Astrocyte of the spinal cord (primary cell): Measurements from ENCODE around the gene ACTL7B.
A peak's percentile ranks its signal among the peaks of the same experiment; 100 is the strongest.

ENCODE experiments used
- DNase-seq: peaks from one replicate; pipeline ENCODE4 v3.0.0; 2011; ENCODE audit warnings: low read depth, low spot score
- H3K4me3 ChIP-seq: 2 replicates; pipeline ENCODE4 v1.5.1; 2011; ENCODE audit warnings: low read depth, mild to moderate bottlenecking, low read length, moderate library complexity
- in situ Hi-C: cut with HindIII; loops from 2 replicates; pipeline ENCODE4 v1.10.0; 2017; ENCODE audit warnings: low sequenced_read_pairs
- TF ChIP-seq, protein P1 (sequence below): IDR thresholded peaks from 2 replicates; pipeline ENCODE4 v1.5.1; 2012; ENCODE audit warnings: low read depth, mild to moderate bottlenecking, low read length, inconsistent platforms

Gene ACTL7B

DNA sequence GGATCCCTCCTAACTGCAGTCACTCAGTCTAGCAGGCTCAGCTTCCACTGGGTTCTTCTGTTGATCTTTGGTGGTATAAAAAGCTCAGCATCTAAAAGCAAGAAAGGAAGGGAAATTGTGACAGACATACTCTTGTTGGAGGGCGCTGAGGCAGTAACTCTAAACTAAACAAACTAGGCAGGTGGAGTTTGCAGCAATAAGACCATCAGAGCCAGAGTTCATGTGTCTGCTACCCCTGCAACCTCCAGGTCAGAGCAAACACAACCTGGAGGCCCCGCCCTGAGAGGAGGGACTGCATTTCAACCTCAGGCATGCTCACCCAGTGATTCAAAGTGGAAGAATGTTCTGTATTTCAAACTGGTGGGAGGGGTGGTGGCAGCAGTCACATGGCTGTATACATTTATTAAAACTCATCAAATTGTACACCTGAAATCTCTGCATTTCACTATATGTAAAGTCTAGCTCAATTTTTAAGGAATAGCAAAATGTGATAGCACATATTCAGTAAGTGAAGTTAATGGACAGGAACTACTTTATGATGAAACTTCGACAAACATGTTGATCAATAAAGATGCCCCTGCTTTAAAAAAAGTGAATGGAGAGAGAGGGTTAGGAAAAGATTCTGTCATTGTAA, 13.4 kb upstream of the ACTL7B start:
- in situ Hi-C loops = no loop called here
- TF ChIP-seq, protein P1, sequence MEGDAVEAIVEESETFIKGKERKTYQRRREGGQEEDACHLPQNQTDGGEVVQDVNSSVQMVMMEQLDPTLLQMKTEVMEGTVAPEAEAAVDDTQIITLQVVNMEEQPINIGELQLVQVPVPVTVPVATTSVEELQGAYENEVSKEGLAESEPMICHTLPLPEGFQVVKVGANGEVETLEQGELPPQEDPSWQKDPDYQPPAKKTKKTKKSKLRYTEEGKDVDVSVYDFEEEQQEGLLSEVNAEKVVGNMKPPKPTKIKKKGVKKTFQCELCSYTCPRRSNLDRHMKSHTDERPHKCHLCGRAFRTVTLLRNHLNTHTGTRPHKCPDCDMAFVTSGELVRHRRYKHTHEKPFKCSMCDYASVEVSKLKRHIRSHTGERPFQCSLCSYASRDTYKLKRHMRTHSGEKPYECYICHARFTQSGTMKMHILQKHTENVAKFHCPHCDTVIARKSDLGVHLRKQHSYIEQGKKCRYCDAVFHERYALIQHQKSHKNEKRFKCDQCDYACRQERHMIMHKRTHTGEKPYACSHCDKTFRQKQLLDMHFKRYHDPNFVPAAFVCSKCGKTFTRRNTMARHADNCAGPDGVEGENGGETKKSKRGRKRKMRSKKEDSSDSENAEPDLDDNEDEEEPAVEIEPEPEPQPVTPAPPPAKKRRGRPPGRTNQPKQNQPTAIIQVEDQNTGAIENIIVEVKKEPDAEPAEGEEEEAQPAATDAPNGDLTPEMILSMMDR = no peak
- peak; percentile 54 for DNase-seq
- H3K4me3 ChIP-seq = no peak overlapping the region

DNA sequence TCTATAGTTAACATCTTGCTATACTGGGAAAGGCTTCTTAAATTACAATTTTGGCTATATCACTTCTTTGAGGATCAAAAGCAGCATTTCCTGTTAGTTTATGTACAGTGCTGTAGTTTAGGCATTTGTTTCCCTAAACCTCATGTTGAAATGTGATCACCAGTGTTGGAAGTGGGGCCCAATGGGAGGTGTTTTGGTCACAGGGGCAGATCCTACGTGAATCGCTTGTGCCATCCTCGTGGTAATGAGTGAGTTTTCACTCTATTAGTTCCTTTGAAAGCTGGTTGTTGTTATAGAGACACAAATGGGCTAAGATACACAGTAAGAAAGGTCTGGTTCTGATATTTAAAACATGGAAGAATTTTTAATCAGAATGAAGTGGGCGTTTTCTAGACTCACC, 12.0 kb upstream of the ACTL7B start:
- TF ChIP-seq, protein P1 = no peak
- H3K4me3 ChIP-seq = no peak overlapping the region
- no peak for DNase-seq
- in situ Hi-C loops = no loop called here

GRCh38 chr9:108867116-108867515, 11.3 kb upstream of the ACTL7B start:
- TF ChIP-seq, protein P1 = no peak
- no peak for DNase-seq
- in situ Hi-C loops = no loop called here
- no peak overlapping the region for H3K4me3 ChIP-seq

- TF ChIP-seq, protein P1 = no peak
- no peak for DNase-seq
- H3K4me3 ChIP-seq = no peak overlapping the region
- in situ Hi-C loops = no loop called here
Observed at GRCh38 chr9:108866001-108866420, 10.2 kb upstream of the ACTL7B start.

- in situ Hi-C loops = no loop called here
- no peak for DNase-seq
- H3K4me3 ChIP-seq = no peak overlapping the region
- TF ChIP-seq, protein P1 = no peak
Observed at GRCh38 chr9:108865037-108865436, 9.3 kb upstream of the ACTL7B start.

DNA sequence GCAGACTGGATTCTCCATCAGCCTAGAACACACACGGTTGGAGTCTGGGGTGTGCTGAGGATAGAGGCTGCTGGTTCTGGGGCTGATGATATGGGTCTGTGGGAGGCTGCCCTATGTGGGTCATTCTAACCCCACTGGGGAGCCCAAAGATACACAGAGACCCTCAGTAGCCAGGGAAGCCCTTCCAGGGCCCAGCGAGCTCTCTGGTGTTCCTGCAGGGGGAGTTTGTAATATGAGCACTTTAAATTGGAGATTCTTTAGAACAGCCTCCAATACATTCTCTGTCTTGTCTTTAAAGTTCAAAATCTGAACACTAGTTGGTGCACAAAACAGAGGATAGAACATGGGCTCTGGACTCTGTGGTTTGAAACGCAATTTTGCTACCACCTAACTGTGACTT, 8.7 kb upstream of the ACTL7B start:
- TF ChIP-seq, protein P1 = no peak
- in situ Hi-C loops = no loop called here
- no peak for DNase-seq
- no peak overlapping the region for H3K4me3 ChIP-seq
